HEK293 (cell line): Measurements from ENCODE around the gene C3.

Experiments
- CTCF ChIA-PET: fragments of 350-600 bp; formaldehyde crosslinking; extraction: SDS; loops from one replicate; lab custom pipeline; 2021; ENCODE audit warnings: antibody characterized with exemption; lab: Yijun Ruan, JAX
- POLR2A ChIA-PET: fragments of 300-600 bp; formaldehyde crosslinking; extraction: SDS; loops from one replicate; lab custom pipeline; 2020; ENCODE audit warnings: antibody characterized with exemption, inconsistent platforms; lab: Yijun Ruan, JAX
- H3K27ac ChIP-seq: fragments of 200-500 bp; sonication (Bioruptor generic); 2 replicates; pipeline ENCODE4 v1.5.1; 2014; ENCODE audit warnings: low read depth, low read length, control low read depth, inconsistent platforms; ENCODE audit errors: extremely low read depth
- H3K36me3 ChIP-seq, 2 experiments: fragments of 200-500 bp in 1 of 2; sonication (Bioruptor generic) in 1 of 2; 1 replicate in 1 of 2; 2 replicates in 1 of 2; pipeline ENCODE4 v1.5.1; 2014 to 2017; ENCODE audit warnings: inconsistent platforms in 2 of 2, low read length in 2 of 2; ENCODE audit not compliant: control insufficient read depth in 2 of 2, insufficient read depth in 1 of 2
- H3K4me1 ChIP-seq: fragments of 200-500 bp; sonication (Bioruptor generic); 2 replicates; pipeline ENCODE4 v1.5.1; 2014; ENCODE audit warnings: mild to moderate bottlenecking, low read length, inconsistent platforms; ENCODE audit not compliant: control insufficient read depth, insufficient read depth
- H3K4me3 ChIP-seq: 2 replicates; pipeline ENCODE4 v1.5.1; 2011; ENCODE audit warnings: low read depth, mild to moderate bottlenecking, control low read depth, low read length, moderate library complexity
- H3K9me3 ChIP-seq: fragments of 200-500 bp; sonication (Bioruptor generic); 2 replicates; pipeline ENCODE4 v1.5.1; 2014; ENCODE audit warnings: low read depth, low read length, inconsistent platforms; ENCODE audit not compliant: control insufficient read depth, insufficient read depth
- GLIS1 ChIP-seq: fragments of 450-650 bp; formaldehyde crosslinking; IDR thresholded peaks from 2 replicates; pipeline ENCODE4 v1.5.1; 2016; ENCODE audit warnings: missing biosample characterization, missing genetic modification characterization
- GLIS2 ChIP-seq: fragments of 450-650 bp; formaldehyde crosslinking; IDR thresholded peaks from 2 replicates; pipeline ENCODE4 v1.5.1; 2016; ENCODE audit warnings: missing biosample characterization, missing genetic modification characterization
- HOXD13 ChIP-seq: sonication (generic); formaldehyde crosslinking; IDR thresholded peaks from 2 replicates; pipeline ENCODE4 v1.8.0; 2022; ENCODE audit warnings: missing genetic modification reagents, borderline replicate concordance
- KLF7 ChIP-seq: fragments of 450-650 bp; formaldehyde crosslinking; IDR thresholded peaks from 2 replicates; pipeline ENCODE4 v1.5.1; 2016; ENCODE audit warnings: missing biosample characterization, missing genetic modification characterization, borderline replicate concordance
- KLF8 ChIP-seq: fragments of 450-650 bp; formaldehyde crosslinking; IDR thresholded peaks from 2 replicates; pipeline ENCODE4 v1.5.1; 2016; ENCODE audit warnings: missing biosample characterization, missing genetic modification characterization
- MZF1 ChIP-seq: fragments of 450-650 bp; formaldehyde crosslinking; IDR thresholded peaks from 2 replicates; pipeline ENCODE4 v1.5.1; 2017; ENCODE audit warnings: missing biosample characterization, missing genetic modification characterization, borderline replicate concordance
- PRDM10 ChIP-seq: fragments of 450-650 bp; formaldehyde crosslinking; IDR thresholded peaks from 2 replicates; pipeline ENCODE4 v1.5.1; 2016; ENCODE audit warnings: missing biosample characterization, missing genetic modification characterization
- PRDM4 ChIP-seq: fragments of 450-650 bp; formaldehyde crosslinking; IDR thresholded peaks from 2 replicates; pipeline ENCODE4 v1.5.1; 2017; ENCODE audit warnings: missing biosample characterization, missing genetic modification characterization
- ZBTB10 ChIP-seq: fragments of 450-650 bp; formaldehyde crosslinking; IDR thresholded peaks from 2 replicates; pipeline ENCODE4 v1.5.1; 2016; ENCODE audit warnings: missing biosample characterization, missing genetic modification characterization
- ZBTB8A ChIP-seq: fragments of 450-650 bp; formaldehyde crosslinking; IDR thresholded peaks from 2 replicates; pipeline ENCODE4 v1.5.1; 2016; ENCODE audit warnings: missing biosample characterization, missing genetic modification characterization
- ZNF10 ChIP-seq: fragments of 450-650 bp; formaldehyde crosslinking; IDR thresholded peaks from 2 replicates; pipeline ENCODE4 v1.5.1; 2017; ENCODE audit warnings: missing biosample characterization, missing genetic modification characterization
- ZNF155 ChIP-seq: fragments of 450-650 bp; formaldehyde crosslinking; IDR thresholded peaks from 2 replicates; pipeline ENCODE4 v1.5.1; 2016; ENCODE audit warnings: missing biosample characterization, missing genetic modification characterization
- ZNF174 ChIP-seq: fragments of 450-650 bp; formaldehyde crosslinking; IDR thresholded peaks from 2 replicates; pipeline ENCODE4 v1.5.0; 2017; ENCODE audit warnings: missing biosample characterization, mild to moderate bottlenecking, missing genetic modification characterization
- ZNF2 ChIP-seq: fragments of 450-650 bp; formaldehyde crosslinking; IDR thresholded peaks from 2 replicates; pipeline ENCODE4 v1.5.1; 2016; ENCODE audit warnings: missing biosample characterization, missing genetic modification characterization
- ZNF223 ChIP-seq: fragments of 450-650 bp; formaldehyde crosslinking; IDR thresholded peaks from 2 replicates; pipeline ENCODE4 v1.5.1; 2016; ENCODE audit warnings: missing biosample characterization, missing genetic modification characterization
- ZNF248 ChIP-seq: fragments of 450-650 bp; formaldehyde crosslinking; IDR thresholded peaks from 2 replicates; pipeline ENCODE4 v1.5.1; 2017; ENCODE audit warnings: missing biosample characterization, missing genetic modification characterization
- ZNF266 ChIP-seq: fragments of 450-650 bp; formaldehyde crosslinking; IDR thresholded peaks from 2 replicates; pipeline ENCODE4 v1.5.1; 2016; ENCODE audit warnings: missing biosample characterization, missing genetic modification characterization, low read depth
- ZNF311 ChIP-seq: fragments of 450-650 bp; formaldehyde crosslinking; IDR thresholded peaks from 2 replicates; pipeline ENCODE4 v1.5.1; 2017; ENCODE audit warnings: missing biosample characterization, missing genetic modification characterization, borderline replicate concordance
- ZNF341 ChIP-seq: fragments of 450-650 bp; formaldehyde crosslinking; IDR thresholded peaks from 2 replicates; pipeline ENCODE4; 2016; ENCODE audit warnings: low read depth, missing biosample characterization, missing genetic modification characterization
- ZNF416 ChIP-seq: fragments of 450-650 bp; formaldehyde crosslinking; IDR thresholded peaks from 2 replicates; pipeline ENCODE4 v1.5.1; 2016; ENCODE audit warnings: missing biosample characterization, missing genetic modification characterization
- ZNF426 ChIP-seq: fragments of 450-650 bp; formaldehyde crosslinking; IDR thresholded peaks from 2 replicates; pipeline ENCODE4 v1.5.1; 2017; ENCODE audit warnings: missing biosample characterization, missing genetic modification characterization, mild to moderate bottlenecking, inconsistent platforms, moderate library complexity
- ZNF544 ChIP-seq: fragments of 450-650 bp; formaldehyde crosslinking; IDR thresholded peaks from 2 replicates; pipeline ENCODE4 v1.5.0; 2017; ENCODE audit warnings: missing biosample characterization, missing genetic modification characterization
- ZNF561 ChIP-seq: fragments of 450-650 bp; IDR thresholded peaks from 2 replicates; pipeline ENCODE4 v1.5.1; 2018; ENCODE audit warnings: missing biosample characterization, missing genetic modification characterization, borderline replicate concordance
- ZNF623 ChIP-seq: fragments of 450-650 bp; formaldehyde crosslinking; IDR thresholded peaks from 2 replicates; pipeline ENCODE4 v1.5.1; 2016; ENCODE audit warnings: missing biosample characterization, missing genetic modification characterization
- ZNF677 ChIP-seq: fragments of 450-650 bp; IDR thresholded peaks from 2 replicates; pipeline ENCODE4 v1.5.0; 2018; ENCODE audit warnings: missing biosample characterization, mild to moderate bottlenecking, missing genetic modification characterization, moderate library complexity
- ZNF701 ChIP-seq: fragments of 450-650 bp; formaldehyde crosslinking; IDR thresholded peaks from 2 replicates; pipeline ENCODE4 v1.5.1; 2016; ENCODE audit warnings: missing biosample characterization, missing genetic modification characterization
- ZSCAN23 ChIP-seq: fragments of 450-650 bp; formaldehyde crosslinking; IDR thresholded peaks from 2 replicates; pipeline ENCODE4 v1.5.1; 2016; ENCODE audit warnings: missing biosample characterization, missing genetic modification characterization

The C3 gene

GRCh38 chr19:6711078-6711361, 9.4 kb downstream of the C3 start:
- ChIA-PET CTCF (interaction anchor here (0.6 to 1.2 kb wide), 3 partner anchors 11 to 1484 kb away, joined by 3 to 6 read pairs (median 3); no protein-coding TSS in a partner anchor), POLR2A (no interaction called here)
- Histone ChIP-seq H3K9me3 (no peaks in the 10 kb centered on the region), H3K36me3 (no peaks in the 10 kb centered on the region), H3K4me3 (no peak overlapping the region), H3K4me1 (no peaks in the 10 kb centered on the region), H3K27ac (no peak overlapping the region)
- TF ChIP-seq ZNF416 (tag by site-specific recombination) (no peak), PRDM4 (tag by site-specific recombination) (no peak), ZNF174 (no peak), HOXD13 (CRISPR knock-in tag) (no peak), ZNF341 (tag by site-specific recombination) (no peak), ZNF248 (tag by site-specific recombination) (no peak)

- Histone ChIP-seq H3K4me1 (no peaks in the 10 kb centered on the region), H3K27ac (no peak overlapping the region), H3K4me3 (no peak overlapping the region), H3K9me3 (no peaks in the 10 kb centered on the region), H3K36me3 (no peaks in the 10 kb centered on the region)
- POLR2A ChIA-PET, result no interaction called here
- CTCF ChIA-PET, result interaction anchor here (0.6 to 1.2 kb wide), 3 partner anchors 12 to 1484 kb away, joined by 3 to 6 read pairs (median 3); no protein-coding TSS in a partner anchor
- TF ChIP-seq ZNF623 (tag by site-specific recombination) (no peak), GLIS1 (tag by site-specific recombination) (no peak; the same call in 1 of the 2 replicates), MZF1 (tag by site-specific recombination) (no peak), GLIS2 (tag by site-specific recombination) (peak; percentile 54), ZNF266 (peak; percentile 10; the same call in 1 of the 2 replicates), ZNF223 (tag by site-specific recombination) (no peak; the same call in 1 of the 2 replicates), ZNF155 (no peak), ZNF426 (no peak), KLF8 (tag by site-specific recombination) (no peak), ZNF311 (no peak), ZNF677 (tag by site-specific recombination) (no peak), ZNF10 (tag by site-specific recombination) (no peak), ZNF561 (no peak), KLF7 (no peak), ZNF544 (tag by site-specific recombination) (no peak), ZNF248 (tag by site-specific recombination) (no peak), PRDM10 (tag by site-specific recombination) (no peak), ZNF701 (no peak), ZBTB8A (tag by site-specific recombination) (no peak), ZNF2 (tag by site-specific recombination) (no peak), ZBTB10 (no peak), ZSCAN23 (no peak)
These were observed 10.0 kb downstream of the C3 start for GRCh38 chr19:6710273-6711077.
